ENCODE measurements around the gene LPAR3.

Gene LPAR3

GRCh38 chr1:84803604-84804003 lies 89.4 kb downstream of the LPAR3 start:
- DNase-seq (ENCODE audit: low read depth): no peak
- no peak overlapping the region for H3K4me3 ChIP-seq (ENCODE audit: low read length)
- TF ChIP-seq, protein P1, sequence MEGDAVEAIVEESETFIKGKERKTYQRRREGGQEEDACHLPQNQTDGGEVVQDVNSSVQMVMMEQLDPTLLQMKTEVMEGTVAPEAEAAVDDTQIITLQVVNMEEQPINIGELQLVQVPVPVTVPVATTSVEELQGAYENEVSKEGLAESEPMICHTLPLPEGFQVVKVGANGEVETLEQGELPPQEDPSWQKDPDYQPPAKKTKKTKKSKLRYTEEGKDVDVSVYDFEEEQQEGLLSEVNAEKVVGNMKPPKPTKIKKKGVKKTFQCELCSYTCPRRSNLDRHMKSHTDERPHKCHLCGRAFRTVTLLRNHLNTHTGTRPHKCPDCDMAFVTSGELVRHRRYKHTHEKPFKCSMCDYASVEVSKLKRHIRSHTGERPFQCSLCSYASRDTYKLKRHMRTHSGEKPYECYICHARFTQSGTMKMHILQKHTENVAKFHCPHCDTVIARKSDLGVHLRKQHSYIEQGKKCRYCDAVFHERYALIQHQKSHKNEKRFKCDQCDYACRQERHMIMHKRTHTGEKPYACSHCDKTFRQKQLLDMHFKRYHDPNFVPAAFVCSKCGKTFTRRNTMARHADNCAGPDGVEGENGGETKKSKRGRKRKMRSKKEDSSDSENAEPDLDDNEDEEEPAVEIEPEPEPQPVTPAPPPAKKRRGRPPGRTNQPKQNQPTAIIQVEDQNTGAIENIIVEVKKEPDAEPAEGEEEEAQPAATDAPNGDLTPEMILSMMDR (conservative IDR thresholded peaks at IDR 0.05; ENCODE audit: low read depth, low read length): no peak

- no peak for DNase-seq (ENCODE audit: low read depth)
- no peak overlapping the region for H3K4me3 ChIP-seq (ENCODE audit: low read length)
- TF ChIP-seq, protein P1 (conservative IDR thresholded peaks at IDR 0.05; ENCODE audit: low read depth, low read length): no peak
Measured at GRCh38 chr1:84802567-84803232, 90.3 kb downstream of the LPAR3 start.

- H3K4me3 ChIP-seq (ENCODE audit: low read length): no peak overlapping the region
- TF ChIP-seq, protein P1 (conservative IDR thresholded peaks at IDR 0.05; ENCODE audit: low read depth, low read length): no peak
- no peak for DNase-seq (ENCODE audit: low read depth)
Measured at GRCh38 chr1:84800090-84801073, 92.6 kb downstream of the LPAR3 start.

DNA sequence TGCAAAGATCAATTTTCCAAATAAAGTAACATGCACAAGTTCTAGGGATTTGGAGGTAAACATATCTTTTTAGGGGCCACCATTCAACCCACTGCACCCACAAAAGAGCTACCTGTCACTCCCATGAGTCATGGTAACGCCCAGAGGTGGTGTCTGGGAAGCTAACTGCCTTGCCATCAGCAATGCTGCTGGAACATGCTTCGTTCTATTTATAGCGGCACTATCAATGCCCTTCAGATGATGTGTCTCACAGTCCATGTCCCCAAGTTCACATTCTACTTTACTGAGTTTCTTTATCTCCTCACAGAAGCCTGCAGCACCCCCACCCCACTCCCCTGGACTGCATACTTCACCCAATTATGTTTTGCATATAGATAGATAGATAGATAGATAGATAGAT lies 95.4 kb downstream of the LPAR3 start:
- TF ChIP-seq, protein P1 (conservative IDR thresholded peaks at IDR 0.05; ENCODE audit: low read depth, low read length): no peak
- H3K4me3 ChIP-seq (ENCODE audit: low read length): no peak overlapping the region
- DNase-seq (ENCODE audit: low read depth): no peak

- TF ChIP-seq, protein P1 (conservative IDR thresholded peaks at IDR 0.05; ENCODE audit: low read depth, low read length): no peak
- no peak overlapping the region for H3K4me3 ChIP-seq (ENCODE audit: low read length)
- DNase-seq (ENCODE audit: low read depth): no peak
Measured at GRCh38 chr1:84795966-84796600, 96.9 kb downstream of the LPAR3 start.

DNA sequence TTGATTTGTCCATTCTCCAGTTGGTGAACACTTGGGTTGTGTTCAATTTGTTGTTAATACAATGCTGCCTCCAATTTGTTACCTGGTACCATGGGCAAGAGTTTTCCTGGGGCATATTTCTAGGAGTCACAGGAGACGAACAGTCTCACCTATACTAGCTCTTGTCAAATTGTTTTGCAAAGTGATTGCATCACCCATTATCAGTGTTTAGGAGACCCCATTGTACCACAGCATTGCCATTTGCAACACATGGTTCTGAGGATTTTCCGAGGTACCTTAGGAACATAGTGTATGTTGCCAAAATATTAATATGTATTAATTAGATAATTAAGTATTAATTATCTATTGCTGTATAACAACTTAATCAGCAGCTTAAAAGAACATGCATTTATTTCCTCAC lies 97.8 kb downstream of the LPAR3 start:
- DNase-seq (ENCODE audit: low read depth): no peak
- TF ChIP-seq, protein P1 (conservative IDR thresholded peaks at IDR 0.05; ENCODE audit: low read depth, low read length): no peak
- no peak overlapping the region for H3K4me3 ChIP-seq (ENCODE audit: low read length)
